Activated T-cell treated with anti-CD3 and anti-CD28 coated beads, Interleukin-2, amount 50 U/mL, for 1 hour (primary cell): ENCODE results near the gene PRMT1.

Source experiments
- DNase-seq: peaks from one replicate; pipeline ENCODE4 v3.0.0-alpha.2; 2020

Gene PRMT1

DNA sequence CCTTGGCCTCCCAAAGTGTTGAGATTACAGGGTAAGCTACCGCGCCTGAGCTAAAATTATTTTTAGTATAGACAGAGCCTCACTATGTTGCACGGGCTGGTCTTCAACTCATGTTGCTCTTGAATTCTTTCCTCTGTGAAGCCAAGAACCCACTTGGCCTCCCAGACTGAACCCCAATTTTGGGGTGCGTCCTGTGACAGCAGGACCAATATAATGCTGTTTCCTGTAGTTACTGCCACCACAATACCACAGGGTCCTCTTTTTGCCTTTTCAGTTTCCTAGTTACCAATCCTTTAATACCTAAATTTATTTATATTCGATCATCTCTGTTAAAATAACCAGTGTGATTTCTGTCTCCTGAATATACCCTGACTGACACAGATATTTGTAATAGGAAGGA, 53.1 kb downstream of the PRMT1 start:
- no peak for DNase-seq
